PFSK-1 (cell line): Measurements from ENCODE around the gene IL37.

Experiments
- SIN3A ChIP-seq: IDR thresholded peaks from 2 replicates; pipeline ENCODE4 v1.6.1; 2012; ENCODE audit warnings: mild to moderate bottlenecking, low read length, moderate library complexity, borderline replicate concordance; ENCODE audit not compliant: insufficient read depth
- TF ChIP-seq, protein P1 (sequence below), 2 experiments: IDR thresholded peaks; 2 replicates each; pipeline versions ENCODE4 v1.6.1 to v1.8.0; 2011 to 2012; ENCODE audit warnings: low read depth in 2 of 2, low read length in 2 of 2, control low read depth in 1 of 2, inconsistent platforms in 1 of 2, mild to moderate bottlenecking in 1 of 2, moderate library complexity in 1 of 2; ENCODE audit not compliant: insufficient read depth in 1 of 2

DNA sequence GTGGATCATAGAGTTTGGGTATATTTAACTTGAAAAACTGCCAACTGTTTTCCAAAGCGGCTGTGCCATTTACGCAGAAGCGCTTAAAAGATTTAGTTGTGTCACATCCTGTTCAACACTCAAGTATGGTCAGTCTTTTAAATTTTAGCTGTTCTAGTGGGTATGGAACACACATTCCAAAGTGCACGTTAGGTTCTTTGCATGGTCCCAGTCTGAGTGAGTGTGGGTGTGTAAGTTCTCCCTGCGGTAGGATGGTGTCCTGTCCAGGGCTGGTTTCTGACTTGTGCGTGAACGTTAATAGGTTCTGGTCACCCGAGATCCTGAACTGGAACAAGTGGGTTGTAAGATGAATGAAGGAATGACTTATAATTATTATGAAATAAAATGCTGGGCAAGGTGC lies 38.5 kb downstream of the IL37 start:
- TF ChIP-seq, protein P1, sequence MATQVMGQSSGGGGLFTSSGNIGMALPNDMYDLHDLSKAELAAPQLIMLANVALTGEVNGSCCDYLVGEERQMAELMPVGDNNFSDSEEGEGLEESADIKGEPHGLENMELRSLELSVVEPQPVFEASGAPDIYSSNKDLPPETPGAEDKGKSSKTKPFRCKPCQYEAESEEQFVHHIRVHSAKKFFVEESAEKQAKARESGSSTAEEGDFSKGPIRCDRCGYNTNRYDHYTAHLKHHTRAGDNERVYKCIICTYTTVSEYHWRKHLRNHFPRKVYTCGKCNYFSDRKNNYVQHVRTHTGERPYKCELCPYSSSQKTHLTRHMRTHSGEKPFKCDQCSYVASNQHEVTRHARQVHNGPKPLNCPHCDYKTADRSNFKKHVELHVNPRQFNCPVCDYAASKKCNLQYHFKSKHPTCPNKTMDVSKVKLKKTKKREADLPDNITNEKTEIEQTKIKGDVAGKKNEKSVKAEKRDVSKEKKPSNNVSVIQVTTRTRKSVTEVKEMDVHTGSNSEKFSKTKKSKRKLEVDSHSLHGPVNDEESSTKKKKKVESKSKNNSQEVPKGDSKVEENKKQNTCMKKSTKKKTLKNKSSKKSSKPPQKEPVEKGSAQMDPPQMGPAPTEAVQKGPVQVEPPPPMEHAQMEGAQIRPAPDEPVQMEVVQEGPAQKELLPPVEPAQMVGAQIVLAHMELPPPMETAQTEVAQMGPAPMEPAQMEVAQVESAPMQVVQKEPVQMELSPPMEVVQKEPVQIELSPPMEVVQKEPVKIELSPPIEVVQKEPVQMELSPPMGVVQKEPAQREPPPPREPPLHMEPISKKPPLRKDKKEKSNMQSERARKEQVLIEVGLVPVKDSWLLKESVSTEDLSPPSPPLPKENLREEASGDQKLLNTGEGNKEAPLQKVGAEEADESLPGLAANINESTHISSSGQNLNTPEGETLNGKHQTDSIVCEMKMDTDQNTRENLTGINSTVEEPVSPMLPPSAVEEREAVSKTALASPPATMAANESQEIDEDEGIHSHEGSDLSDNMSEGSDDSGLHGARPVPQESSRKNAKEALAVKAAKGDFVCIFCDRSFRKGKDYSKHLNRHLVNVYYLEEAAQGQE (IDR thresholded peaks at IDR 0.05; ENCODE audit: insufficient read depth in 1 of 2, low read depth in 2 of 2, low read length in 2 of 2), result no peak
- TF ChIP-seq SIN3A, result no peak
